A549 treated with DMSO at 1 μM for 4 hours (cell line): ENCODE data around the gene PTPN13. TPM values are rescaled to one million over a fixed set of nuclear protein-coding genes. Genes with fewer than 3 reads are reported as not detected.

Source experiments
- total RNA-seq: library from RNA; stranded (reverse); fragments of 200-300 nt; extraction: Qiagen RNA extraction; gene quantifications from 5 replicates; pipeline ENCODE4 v1.2.3, GENCODE V29; 2022; ENCODE audit warnings: low read depth

Gene PTPN13, protein sequence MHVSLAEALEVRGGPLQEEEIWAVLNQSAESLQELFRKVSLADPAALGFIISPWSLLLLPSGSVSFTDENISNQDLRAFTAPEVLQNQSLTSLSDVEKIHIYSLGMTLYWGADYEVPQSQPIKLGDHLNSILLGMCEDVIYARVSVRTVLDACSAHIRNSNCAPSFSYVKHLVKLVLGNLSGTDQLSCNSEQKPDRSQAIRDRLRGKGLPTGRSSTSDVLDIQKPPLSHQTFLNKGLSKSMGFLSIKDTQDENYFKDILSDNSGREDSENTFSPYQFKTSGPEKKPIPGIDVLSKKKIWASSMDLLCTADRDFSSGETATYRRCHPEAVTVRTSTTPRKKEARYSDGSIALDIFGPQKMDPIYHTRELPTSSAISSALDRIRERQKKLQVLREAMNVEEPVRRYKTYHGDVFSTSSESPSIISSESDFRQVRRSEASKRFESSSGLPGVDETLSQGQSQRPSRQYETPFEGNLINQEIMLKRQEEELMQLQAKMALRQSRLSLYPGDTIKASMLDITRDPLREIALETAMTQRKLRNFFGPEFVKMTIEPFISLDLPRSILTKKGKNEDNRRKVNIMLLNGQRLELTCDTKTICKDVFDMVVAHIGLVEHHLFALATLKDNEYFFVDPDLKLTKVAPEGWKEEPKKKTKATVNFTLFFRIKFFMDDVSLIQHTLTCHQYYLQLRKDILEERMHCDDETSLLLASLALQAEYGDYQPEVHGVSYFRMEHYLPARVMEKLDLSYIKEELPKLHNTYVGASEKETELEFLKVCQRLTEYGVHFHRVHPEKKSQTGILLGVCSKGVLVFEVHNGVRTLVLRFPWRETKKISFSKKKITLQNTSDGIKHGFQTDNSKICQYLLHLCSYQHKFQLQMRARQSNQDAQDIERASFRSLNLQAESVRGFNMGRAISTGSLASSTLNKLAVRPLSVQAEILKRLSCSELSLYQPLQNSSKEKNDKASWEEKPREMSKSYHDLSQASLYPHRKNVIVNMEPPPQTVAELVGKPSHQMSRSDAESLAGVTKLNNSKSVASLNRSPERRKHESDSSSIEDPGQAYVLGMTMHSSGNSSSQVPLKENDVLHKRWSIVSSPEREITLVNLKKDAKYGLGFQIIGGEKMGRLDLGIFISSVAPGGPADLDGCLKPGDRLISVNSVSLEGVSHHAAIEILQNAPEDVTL (N-terminal part only)
- total RNA-seq = 4.4 to 5.9 TPM (median 5.2 TPM) in 5 replicates

DNA sequence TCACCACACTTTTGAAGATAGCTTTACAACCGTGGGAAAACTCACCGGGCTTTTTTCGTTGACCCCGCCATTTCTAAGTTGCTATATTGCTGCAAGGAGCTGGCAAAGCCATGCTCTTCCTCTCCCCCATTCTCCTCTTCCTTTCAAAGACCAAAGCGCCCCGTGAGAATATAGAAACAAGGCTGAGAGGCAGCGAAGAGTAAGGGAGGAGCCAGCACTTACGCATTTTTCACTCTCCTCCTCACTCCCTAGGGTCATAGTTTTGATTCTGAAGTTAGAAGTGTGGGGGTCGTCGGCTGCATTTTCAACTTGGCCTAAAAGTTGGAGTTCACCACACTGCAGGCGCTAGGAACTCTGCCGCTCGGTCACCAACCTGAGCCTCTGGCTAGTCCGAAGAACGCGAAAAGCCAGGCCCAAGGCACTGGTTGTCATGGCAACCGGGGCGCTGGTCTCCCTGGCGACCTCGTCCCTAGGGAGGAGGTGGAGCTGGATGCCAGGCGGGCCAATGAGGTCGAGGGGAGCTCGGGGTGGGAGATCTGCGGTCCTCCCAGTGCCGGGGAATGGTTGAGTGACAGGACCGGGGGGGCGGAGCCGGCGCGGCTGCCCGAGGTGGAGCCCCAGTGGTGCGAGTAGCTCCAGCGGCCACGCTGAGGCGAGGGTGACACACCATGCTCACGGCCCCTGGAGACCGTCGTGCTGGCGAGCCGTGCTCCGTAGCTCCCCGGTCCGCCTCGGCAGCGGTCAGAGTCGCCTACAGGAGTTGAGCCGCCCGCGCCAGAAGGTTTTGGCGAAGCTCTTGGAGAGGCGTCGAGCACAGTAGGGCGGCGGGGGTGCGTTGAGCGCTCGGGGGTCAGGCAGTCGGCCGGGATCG, at the start of gene PTPN13:
Gene PTPN13 (plus strand): TSS at position 628 of the 871 bp plus-strand sequence. CDS start 40,942 bp downstream, outside the sequence.

DNA sequence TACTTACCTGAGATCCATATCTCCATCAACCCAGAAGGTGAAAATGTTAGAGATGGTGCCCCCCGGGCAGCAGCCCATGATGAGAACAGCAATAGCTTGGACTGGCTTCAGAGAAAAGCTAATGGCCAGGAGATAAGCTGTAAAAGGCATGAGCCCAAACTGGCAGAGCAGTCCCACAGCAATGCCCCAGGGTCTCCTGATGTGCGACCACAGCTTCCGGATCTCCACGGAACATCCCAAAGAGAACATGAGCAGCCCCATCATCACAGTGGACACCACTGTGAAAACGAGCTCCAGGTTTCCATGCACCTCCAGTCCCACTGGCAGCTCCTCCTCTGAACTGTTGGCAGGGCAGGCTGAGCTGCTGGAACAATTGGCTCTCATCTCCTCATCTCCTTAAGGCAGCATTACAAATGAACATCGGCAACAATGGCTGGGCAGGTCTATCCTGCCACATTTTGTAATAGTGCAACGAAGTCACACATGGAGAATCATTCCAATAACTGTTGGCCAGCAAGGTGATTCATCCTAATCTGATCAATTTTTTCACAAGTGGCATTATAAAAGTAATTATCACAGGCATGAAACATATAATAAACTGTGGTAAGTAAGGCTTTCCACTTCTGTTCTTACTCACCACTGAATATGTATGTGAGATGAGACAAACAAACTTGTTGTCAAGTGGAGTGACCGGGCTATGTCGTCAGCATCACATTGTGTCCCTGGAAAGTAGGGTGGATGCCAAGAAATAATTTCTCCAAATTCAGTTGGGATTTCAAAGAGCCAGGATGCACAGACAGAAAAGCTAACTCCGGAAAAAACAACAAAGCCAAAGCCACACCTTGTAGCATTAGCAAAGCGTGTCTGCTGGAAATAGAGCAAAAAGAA, 254.9 kb downstream of the PTPN13 start, which contains the start of gene SLC10A6:
Gene SLC10A6 (minus strand): TSS at position 653 of the 888 bp plus-strand sequence. CDS start 269 bp downstream, at position 384.

Other genes with a start within 250 kb of the PTPN13 start
- 0.34 to 0.68 TPM (median 0.45 TPM) in 5 replicates for gene MAPK10, start 234.3 kb upstream of the PTPN13 start, total RNA-seq